HL-60 (cell line): ENCODE measurements around the gene IFFO2.

Source experiments
- DNase-seq, 2 experiments: peaks; one replicate each; pipeline ENCODE4 v3.0.0-alpha.2; 2010 to 2020; ENCODE audit warnings: low read depth in 1 of 2, low spot score in 1 of 2
- H3K27ac ChIP-seq: fragments of 250-450 bp; sonication (Bioruptor Pico); replicated peaks from 2 replicates; pipeline ENCODE4 v1.5.1; 2020; ENCODE audit warnings: mild to moderate bottlenecking, moderate library complexity
- H3K27me3 ChIP-seq: fragments of 250-450 bp; sonication (Bioruptor Pico); 2 replicates; pipeline ENCODE4 v1.5.1; 2021; ENCODE audit warnings: mild to moderate bottlenecking, moderate library complexity; ENCODE audit not compliant: insufficient read depth, poor library complexity, severe bottlenecking
- H3K4me3 ChIP-seq: replicated peaks from 2 replicates; pipeline ENCODE4 v1.5.1; 2011; ENCODE audit warnings: mild to moderate bottlenecking, control low read depth, low read length; ENCODE audit not compliant: insufficient read depth
- GABPA ChIP-seq: IDR thresholded peaks from 2 replicates; pipeline ENCODE4 v1.6.1; 2012; ENCODE audit warnings: low read depth
- POLR2AphosphoS5 ChIP-seq: IDR thresholded peaks from 2 replicates; pipeline ENCODE4 v1.6.1; 2012; ENCODE audit warnings: low read depth
- REST ChIP-seq: IDR thresholded peaks from 2 replicates; pipeline ENCODE4 v1.6.1; 2012; ENCODE audit warnings: low read depth; ENCODE audit not compliant: insufficient replicate concordance
- SPI1 ChIP-seq: IDR thresholded peaks from 2 replicates; pipeline ENCODE4 v1.6.1; 2012; ENCODE audit warnings: low read depth, mild to moderate bottlenecking, borderline replicate concordance
- TF ChIP-seq, protein P1 (sequence below): IDR thresholded peaks from one replicate; pipeline ENCODE4 v1.5.1; 2011; ENCODE audit warnings: low read length, control low read depth, inconsistent platforms; ENCODE audit not compliant: insufficient read depth

IFFO2 gene

DNA sequence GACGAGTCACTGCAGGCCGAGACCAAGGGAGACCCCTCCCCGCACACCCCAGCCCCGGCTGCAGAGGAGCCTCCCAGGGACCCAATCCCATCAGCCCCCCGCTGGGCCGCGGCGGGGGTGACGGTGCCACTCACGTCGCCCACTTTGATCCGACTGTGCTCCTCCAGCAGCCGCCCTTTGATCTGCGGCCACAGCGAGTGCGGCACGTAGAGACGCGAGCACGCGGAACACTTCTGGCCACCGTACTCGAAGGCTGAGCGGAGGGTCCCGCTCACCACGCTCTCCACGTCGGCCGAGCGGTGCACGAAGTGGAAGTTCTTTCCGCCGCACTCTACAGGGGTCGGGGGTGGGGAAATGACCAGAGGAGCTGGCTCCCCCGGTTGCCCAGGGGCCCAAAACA lies 79.2 kb downstream of the IFFO2 start:
- Histone ChIP-seq H3K27me3 (no peaks in the 10 kb centered on the region), H3K4me3 (no peak overlapping the region), H3K27ac (no peak overlapping the region)
- DNase-seq: no peak
- no peak for TF ChIP-seq REST

GRCh38 chr1:18876210-18876609 lies 80.3 kb downstream of the IFFO2 start:
- H3K27ac ChIP-seq: no peak overlapping the region
- DNase-seq: no peak
- no peak for TF ChIP-seq GABPA
- TF ChIP-seq, protein P1, sequence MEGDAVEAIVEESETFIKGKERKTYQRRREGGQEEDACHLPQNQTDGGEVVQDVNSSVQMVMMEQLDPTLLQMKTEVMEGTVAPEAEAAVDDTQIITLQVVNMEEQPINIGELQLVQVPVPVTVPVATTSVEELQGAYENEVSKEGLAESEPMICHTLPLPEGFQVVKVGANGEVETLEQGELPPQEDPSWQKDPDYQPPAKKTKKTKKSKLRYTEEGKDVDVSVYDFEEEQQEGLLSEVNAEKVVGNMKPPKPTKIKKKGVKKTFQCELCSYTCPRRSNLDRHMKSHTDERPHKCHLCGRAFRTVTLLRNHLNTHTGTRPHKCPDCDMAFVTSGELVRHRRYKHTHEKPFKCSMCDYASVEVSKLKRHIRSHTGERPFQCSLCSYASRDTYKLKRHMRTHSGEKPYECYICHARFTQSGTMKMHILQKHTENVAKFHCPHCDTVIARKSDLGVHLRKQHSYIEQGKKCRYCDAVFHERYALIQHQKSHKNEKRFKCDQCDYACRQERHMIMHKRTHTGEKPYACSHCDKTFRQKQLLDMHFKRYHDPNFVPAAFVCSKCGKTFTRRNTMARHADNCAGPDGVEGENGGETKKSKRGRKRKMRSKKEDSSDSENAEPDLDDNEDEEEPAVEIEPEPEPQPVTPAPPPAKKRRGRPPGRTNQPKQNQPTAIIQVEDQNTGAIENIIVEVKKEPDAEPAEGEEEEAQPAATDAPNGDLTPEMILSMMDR: no peak
- TF ChIP-seq SPI1: no peak
- no peak for TF ChIP-seq REST
- TF ChIP-seq POLR2AphosphoS5: no peak
- no peaks in the 10 kb centered on the region for H3K27me3 ChIP-seq
- no peak overlapping the region for H3K4me3 ChIP-seq

DNA sequence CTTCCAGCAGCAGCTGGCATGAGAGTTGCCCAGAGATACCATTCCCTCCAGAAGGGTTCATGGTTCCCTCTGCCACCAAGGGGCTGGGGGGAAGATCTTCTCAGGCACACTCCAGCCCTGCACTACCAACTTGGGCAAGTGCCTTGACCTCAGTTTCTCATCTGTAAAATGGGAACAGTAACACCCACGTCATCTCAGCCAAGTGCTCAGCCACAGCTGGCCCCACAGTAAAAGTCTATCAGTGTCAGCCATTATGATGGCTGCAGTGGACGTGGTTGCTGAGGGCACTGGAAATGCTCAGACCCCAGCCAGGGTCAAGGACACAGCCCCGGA lies 80.7 kb downstream of the IFFO2 start:
- TF ChIP-seq REST: no peak
- no peak for TF ChIP-seq POLR2AphosphoS5
- TF ChIP-seq SPI1: no peak
- TF ChIP-seq GABPA: no peak
- TF ChIP-seq, protein P1: no peak
- DNase-seq: no peak
- no peak overlapping the region for H3K4me3 ChIP-seq
- H3K27me3 ChIP-seq: no peaks in the 10 kb centered on the region
- H3K27ac ChIP-seq: no peak overlapping the region

- Histone ChIP-seq H3K27ac (no peak overlapping the region), H3K4me3 (no peak overlapping the region), H3K27me3 (no peaks in the 10 kb centered on the region)
- DNase-seq: peak; percentile 31 to 69
- TF ChIP-seq SPI1 (no peak), POLR2AphosphoS5 (no peak)
- TF ChIP-seq, protein P1: peak; percentile 81
Measured at GRCh38 chr1:18875107-18875795, 81.2 kb downstream of the IFFO2 start.
